ENCODE measurements around the gene FARSA.
"Not testable (repeated sequence)": the region's sequence is repeated elsewhere in the genome, so short reads cannot be mapped to it uniquely, and the experiment has no call there.

The FARSA gene

GRCh38 chr19:12953799-12954611 is 20.5 kb upstream of the FARSA start:
- no peak for DNase-seq

GRCh38 chr19:12953138-12953798 is 19.8 kb upstream of the FARSA start:
- peak; percentile 86 for DNase-seq

GRCh38 chr19:12952488-12953137 is 19.1 kb upstream of the FARSA start:
- DNase-seq: no peak

DNA sequence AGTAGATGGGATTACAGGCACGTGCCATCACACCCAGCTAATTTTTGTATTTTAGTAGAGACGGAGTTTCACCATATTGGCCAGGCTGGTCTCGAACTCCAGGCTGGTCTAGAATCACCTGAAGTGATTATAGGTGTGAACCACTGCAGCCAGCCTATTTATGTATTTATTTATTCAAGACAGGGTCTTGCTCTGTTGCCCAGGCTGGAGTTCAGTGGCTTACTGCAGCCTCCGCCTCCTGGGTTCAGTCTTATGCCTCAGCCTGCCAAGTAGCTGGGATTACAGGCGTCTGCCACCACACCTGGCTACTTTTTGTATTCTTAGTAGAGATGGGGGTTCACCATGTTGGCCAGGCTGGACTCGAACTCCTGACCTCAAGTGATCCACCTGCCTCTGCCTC is 18.5 kb upstream of the FARSA start:
- DNase-seq: not testable (repeated sequence)

GRCh38 chr19:12949363-12950283 is 16.1 kb upstream of the FARSA start:
- DNase-seq: no peak

DNA sequence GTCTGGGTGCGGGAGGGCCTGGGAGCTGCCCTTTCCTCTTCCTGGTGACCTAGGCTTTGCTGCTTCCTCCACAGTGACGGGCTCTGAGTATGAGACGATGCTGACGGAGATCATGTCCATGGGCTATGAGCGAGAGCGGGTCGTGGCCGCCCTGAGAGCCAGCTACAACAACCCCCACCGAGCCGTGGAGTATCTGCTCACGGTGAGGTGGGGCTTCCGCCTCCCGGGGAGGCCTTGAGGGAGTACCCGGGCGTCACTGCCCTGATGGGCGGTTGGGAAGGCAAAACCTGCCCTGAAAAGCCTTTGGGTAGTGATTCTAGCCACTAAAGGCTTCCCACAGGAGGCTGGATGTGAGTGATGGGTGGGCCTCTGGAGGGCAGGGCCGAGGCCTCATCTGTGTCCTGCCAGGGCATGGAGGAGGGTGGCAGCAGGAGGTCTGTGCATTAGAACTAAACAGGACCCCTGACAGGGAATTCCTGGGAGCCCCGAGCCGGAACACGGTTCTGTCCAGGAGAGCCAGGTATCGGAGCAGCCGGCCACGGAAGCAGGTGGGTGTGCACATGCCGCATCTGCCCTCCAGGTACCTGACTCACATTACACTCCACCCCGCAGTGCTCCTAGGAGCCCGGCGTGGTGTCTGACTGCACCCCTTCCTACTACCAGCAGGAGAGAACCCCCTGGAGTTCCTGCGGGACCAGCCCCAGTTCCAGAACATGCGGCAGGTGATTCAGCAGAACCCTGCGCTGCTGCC is 15.3 kb upstream of the FARSA start:
- no peak for DNase-seq

GRCh38 chr19:12947702-12948611 is 14.4 kb upstream of the FARSA start:
- DNase-seq: peak; percentile 55

DNA sequence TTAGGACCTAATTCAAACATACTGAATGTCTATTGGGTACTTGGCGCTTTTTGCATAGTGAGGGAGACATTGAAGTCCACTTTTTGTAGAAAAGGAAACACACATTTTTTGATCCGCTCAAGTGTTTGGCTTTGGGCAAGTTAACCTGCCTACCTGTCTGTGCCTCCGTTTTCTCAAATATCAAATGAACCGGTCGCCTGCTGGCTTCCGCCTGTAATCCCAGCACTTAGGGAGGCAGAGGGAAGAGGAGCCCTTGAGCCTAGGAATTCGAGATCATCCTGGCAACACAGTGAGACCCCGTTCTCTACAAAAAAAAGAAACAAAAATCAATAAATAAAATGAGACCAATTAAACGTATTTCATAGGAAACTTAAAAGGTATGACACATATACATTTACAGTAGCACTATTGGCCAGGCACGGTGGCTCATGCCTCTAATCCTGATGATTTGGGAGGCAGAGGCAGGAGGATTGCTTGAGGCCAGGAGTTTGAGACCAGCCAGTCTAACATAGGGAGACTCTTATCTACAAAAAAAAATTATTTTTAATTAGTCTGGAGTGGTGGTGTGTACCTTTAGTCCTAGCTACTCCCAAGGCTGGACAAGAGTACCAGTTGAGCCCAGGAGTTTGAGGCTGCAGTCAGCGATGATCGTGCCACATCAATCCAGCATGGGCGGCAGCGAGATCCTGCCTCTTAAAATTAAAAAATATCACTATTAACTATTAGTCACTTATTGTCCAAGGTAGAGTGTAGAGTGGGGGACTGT is 13.4 kb upstream of the FARSA start:
- no peak for DNase-seq

- peak; percentile 87 for DNase-seq
Measured at GRCh38 chr19:12946092-12946721, 12.7 kb upstream of the FARSA start.

DNA sequence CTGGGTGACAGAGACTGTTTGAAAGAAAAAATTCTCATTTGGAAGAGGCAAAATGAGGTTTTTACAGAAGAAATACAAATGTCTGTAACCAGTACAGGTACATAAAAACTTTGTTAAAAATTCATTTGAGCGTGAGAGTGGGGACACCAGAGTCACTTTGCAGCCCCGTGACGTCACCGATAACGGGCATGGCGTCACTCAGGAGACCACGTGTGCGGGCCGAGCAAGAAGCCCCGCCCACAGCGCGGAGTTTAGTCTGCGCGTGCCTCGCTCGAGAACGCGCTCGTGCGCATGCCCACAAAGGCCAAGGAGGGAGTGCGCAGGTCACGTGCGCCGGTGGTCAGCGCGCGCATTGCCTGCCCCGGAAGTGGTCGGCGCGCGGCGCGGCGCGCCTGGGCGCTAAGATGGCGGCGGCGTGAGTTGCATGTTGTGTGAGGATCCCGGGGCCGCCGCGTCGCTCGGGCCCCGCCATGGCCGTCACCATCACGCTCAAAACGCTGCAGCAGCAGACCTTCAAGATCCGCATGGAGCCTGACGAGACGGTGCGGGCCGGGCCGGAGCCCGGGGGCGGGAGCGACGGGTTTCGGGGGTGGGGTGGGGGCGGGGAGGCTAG is 12.1 kb upstream of the FARSA start, which contains the start of gene RAD23A:
RAD23A (plus strand) TSS at position 384 of the 613 bp plus-strand sequence; CDS start at position 471, 87 bp downstream.
- peak; percentile 98 for DNase-seq

- DNase-seq: no peak
Measured at GRCh38 chr19:12944104-12944674, 10.7 kb upstream of the FARSA start.

DNA sequence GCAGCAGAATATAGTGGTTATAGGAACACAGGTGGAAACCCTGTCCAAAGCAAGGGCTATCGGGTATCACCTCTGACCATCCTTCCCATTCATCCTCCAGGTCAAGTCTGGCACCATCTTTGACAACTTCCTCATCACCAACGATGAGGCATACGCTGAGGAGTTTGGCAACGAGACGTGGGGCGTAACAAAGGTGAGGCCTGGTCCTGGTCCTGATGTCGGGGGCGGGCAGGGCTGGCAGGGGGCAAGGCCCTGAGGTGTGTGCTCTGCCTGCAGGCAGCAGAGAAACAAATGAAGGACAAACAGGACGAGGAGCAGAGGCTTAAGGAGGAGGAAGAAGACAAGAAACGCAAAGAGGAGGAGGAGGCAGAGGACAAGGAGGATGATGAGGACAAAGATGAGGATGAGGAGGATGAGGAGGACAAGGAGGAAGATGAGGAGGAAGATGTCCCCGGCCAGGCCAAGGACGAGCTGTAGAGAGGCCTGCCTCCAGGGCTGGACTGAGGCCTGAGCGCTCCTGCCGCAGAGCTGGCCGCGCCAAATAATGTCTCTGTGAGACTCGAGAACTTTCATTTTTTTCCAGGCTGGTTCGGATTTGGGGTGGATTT is 10.0 kb upstream of the FARSA start:
- no peak for DNase-seq

GRCh38 chr19:12940897-12941296 is 7.4 kb upstream of the FARSA start:
- DNase-seq: no peak

DNA sequence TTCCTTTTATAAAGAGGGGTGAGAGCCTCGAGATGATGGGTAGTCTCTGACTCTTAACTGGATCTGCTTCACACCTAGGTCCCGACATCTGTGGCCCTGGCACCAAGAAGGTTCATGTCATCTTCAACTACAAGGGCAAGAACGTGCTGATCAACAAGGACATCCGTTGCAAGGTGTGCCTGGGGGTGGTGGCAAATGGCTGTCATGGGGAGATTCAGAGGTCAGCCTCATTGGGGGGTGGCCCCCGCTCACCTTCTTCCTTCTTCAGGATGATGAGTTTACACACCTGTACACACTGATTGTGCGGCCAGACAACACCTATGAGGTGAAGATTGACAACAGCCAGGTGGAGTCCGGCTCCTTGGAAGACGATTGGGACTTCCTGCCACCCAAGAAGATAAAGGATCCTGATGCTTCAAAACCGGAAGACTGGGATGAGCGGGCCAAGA is 6.5 kb upstream of the FARSA start:
- DNase-seq: no peak

GRCh38 chr19:12938779-12939601 is 5.5 kb upstream of the FARSA start:
- DNase-seq: no peak

GRCh38 chr19:12937927-12938778 is 4.6 kb upstream of the FARSA start, which contains the start of gene CALR:
CALR (plus strand) TSS chr19:12938609; CDS start chr19:12938680, 71 bp downstream.
- DNase-seq: peak; percentile 100
